ENCODE measurements around the gene SMAD6. TPM values are rescaled to one million over a fixed set of nuclear protein-coding genes. Genes with fewer than 3 reads are reported as not detected.

Gene SMAD6
- total RNA-seq, 1 experiment from 2014 or later, result 19.9 TPM

DNA sequence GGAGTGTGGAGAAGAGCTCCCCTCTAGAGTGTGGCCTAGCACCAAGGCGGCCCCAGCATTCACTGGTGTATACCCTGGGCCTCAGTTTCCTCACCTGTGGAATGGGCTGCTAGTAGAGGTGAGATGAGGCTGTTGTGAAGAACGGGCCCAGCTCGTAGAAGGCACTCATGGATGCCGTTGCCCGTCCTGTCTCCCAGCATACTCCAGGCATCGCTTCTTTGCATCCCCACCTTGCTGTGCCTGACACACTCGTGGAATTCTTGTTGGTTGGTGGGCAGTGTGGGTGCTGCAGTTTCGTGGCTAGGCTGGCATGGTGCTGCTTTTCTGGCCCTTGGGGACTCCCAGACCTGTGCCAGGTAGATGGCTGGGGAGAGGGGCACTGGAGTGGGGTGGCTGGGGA, 76.7 kb downstream of the SMAD6 start:
- Histone ChIP-seq H2AFZ (ENCODE audit: low read length) (no peak overlapping the region), H3K4me2 (ENCODE audit: low read length) (no peak overlapping the region), H3K9me3 (ENCODE audit: low read length) (no peaks in the 10 kb centered on the region), H3K36me3 (ENCODE audit: low read depth, low read length) (no peaks in the 10 kb centered on the region), H4K20me1 (ENCODE audit: low read length) (no peaks in the 10 kb centered on the region), H3K9me2 (replicated peaks; ENCODE audit: low read length) (no peaks in the 10 kb centered on the region), H3K9ac (ENCODE audit: low read length) (no peak overlapping the region), H3F3A (ENCODE audit: low read length, unreplicated experiment) (no peaks in the 10 kb centered on the region), H3K4me1 (ENCODE audit: insufficient read depth, low read length) (peaks cover 31% of the 10 kb centered on the region), H3K27ac (ENCODE audit: low read length) (no peak overlapping the region), H3K4me3 (ENCODE audit: low read length) (no peak overlapping the region), H3K27me3 (ENCODE audit: low read length) (no peaks in the 10 kb centered on the region), H3K79me2 (ENCODE audit: low read length) (peaks cover 14% of the 10 kb centered on the region; the same call in 1 of the 2 replicates)
- no TSS peak for BruUV-seq (replicated peaks)
- ChIA-PET POLR2A (ENCODE audit: unreplicated experiment) (no interaction called here), CTCF (no interaction called here)
- ATAC-seq (no peak), DNase-seq (no peak)
- intact Hi-C loops (cut with micrococcal nuclease), result no loop called here
- no peak for TF ChIP-seq EZH2phosphoT487 (IDR thresholded peaks at IDR 0.05; ENCODE audit: borderline replicate concordance, low read length)
- TF ChIP-seq, protein P1, sequence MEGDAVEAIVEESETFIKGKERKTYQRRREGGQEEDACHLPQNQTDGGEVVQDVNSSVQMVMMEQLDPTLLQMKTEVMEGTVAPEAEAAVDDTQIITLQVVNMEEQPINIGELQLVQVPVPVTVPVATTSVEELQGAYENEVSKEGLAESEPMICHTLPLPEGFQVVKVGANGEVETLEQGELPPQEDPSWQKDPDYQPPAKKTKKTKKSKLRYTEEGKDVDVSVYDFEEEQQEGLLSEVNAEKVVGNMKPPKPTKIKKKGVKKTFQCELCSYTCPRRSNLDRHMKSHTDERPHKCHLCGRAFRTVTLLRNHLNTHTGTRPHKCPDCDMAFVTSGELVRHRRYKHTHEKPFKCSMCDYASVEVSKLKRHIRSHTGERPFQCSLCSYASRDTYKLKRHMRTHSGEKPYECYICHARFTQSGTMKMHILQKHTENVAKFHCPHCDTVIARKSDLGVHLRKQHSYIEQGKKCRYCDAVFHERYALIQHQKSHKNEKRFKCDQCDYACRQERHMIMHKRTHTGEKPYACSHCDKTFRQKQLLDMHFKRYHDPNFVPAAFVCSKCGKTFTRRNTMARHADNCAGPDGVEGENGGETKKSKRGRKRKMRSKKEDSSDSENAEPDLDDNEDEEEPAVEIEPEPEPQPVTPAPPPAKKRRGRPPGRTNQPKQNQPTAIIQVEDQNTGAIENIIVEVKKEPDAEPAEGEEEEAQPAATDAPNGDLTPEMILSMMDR (conservative IDR thresholded peaks at IDR 0.05; ENCODE audit: low read depth, low read length), result no peak
- TF ChIP-seq EZH2 (IDR thresholded peaks at IDR 0.05; ENCODE audit: low read length, unreplicated experiment), result no peak

DNA sequence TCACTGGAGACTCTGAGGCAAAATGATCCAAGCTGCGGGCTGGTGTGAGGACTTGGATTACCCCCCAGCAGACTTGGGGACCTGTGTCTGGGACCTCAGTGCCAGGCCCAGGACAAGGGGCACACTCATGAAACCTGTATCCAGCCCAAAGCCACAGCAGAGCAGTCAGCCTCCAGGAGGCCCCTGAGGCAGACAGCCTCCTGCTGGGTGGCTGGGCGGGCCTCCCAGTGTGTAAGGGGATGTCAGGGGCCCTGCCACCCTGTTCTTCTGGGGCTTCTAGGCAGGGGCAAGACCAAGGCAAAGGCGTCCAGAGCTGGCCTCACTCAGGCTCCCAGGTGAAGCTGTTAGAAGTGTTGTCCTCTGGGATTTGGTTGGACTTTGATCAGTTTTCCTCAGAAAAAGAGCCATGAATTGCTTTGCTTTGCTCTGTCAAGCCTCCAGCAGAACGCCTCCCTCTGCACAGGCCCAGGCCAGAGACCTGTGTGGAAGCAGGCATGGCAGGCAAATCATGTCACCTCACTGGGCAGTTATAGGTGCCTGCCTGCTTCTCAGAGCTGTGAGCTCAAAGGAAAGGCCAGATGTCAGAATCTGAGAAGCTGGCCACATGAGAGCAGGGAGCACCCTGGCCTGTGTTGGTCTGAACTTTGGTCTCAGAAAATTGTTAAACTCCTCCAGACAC, 77.4 kb downstream of the SMAD6 start:
- intact Hi-C loops (cut with micrococcal nuclease), result no loop called here
- peak overlapping the region; percentile 58 for H3K27ac ChIP-seq (ENCODE audit: low read length)

More for the DNA sequence above, 77.4 kb downstream of the SMAD6 start:
- Histone ChIP-seq H3K9ac (ENCODE audit: low read length) (peak overlapping the region; percentile 27; the same call in 1 of the 2 replicates), H3K36me3 (ENCODE audit: low read depth, low read length) (no peaks in the 10 kb centered on the region), H3K9me2 (replicated peaks; ENCODE audit: low read length) (no peaks in the 10 kb centered on the region), H3K4me1 (ENCODE audit: insufficient read depth, low read length) (peaks cover 27% of the 10 kb centered on the region), H2AFZ (ENCODE audit: low read length) (no peak overlapping the region), H3K27me3 (ENCODE audit: low read length) (no peaks in the 10 kb centered on the region), H3K4me2 (ENCODE audit: low read length) (peak overlapping the region; percentile 56), H3K9me3 (ENCODE audit: low read length) (no peaks in the 10 kb centered on the region), H3F3A (ENCODE audit: low read length, unreplicated experiment) (no peaks in the 10 kb centered on the region), H3K4me3 (ENCODE audit: low read length) (no peak overlapping the region), H4K20me1 (ENCODE audit: low read length) (no peaks in the 10 kb centered on the region), H3K79me2 (ENCODE audit: low read length) (peaks cover 14% of the 10 kb centered on the region; the same call in 1 of the 2 replicates)
- CTCF ChIA-PET, result interaction anchor here (0.6 kb wide), 1 partner anchor 19 kb away, joined by 3 read pairs; no protein-coding TSS in a partner anchor
- no peak for DNase-seq
- BruUV-seq (replicated peaks), result no TSS peak
- TF ChIP-seq EZH2phosphoT487 (IDR thresholded peaks at IDR 0.05; ENCODE audit: borderline replicate concordance, low read length) (no peak), EZH2 (IDR thresholded peaks at IDR 0.05; ENCODE audit: low read length, unreplicated experiment) (no peak)
- TF ChIP-seq, protein P1 (conservative IDR thresholded peaks at IDR 0.05; ENCODE audit: low read depth, low read length), result no peak
- ATAC-seq, result peak; percentile 46
- POLR2A ChIA-PET (ENCODE audit: unreplicated experiment), result interaction anchor here (0.6 kb wide), 1 partner anchor 70 kb away, joined by 3 read pairs; no protein-coding TSS in a partner anchor
